HepG2 (cell line): ENCODE measurements around the gene LASP1. TPM values are rescaled to one million over a fixed set of nuclear protein-coding genes. Genes with fewer than 3 reads are reported as not detected.
A peak's percentile ranks its signal among the peaks of the same experiment; 100 is the strongest.

ENCODE experiments used
- ATAC-seq: fragments of 200-7000 bp; cut with Tn5 transposase; 3 replicates; pipeline ENCODE4 v1.9.1; 2020; ENCODE audit warnings: mild to moderate bottlenecking, moderate library complexity
- BruUV-seq: library from RNA; stranded (reverse); fragments of 400-500 nt; replicated peaks from 2 replicates; lab custom pipeline; 2021; lab: Mats Ljungman, UMichigan
- CTCF ChIA-PET: fragments of 300-600 bp; formaldehyde crosslinking; extraction: SDS; loops from one replicate; lab custom pipeline; 2021; ENCODE audit warnings: low total read pairs, inconsistent platforms, low intra/inter-chr PET ratio; lab: Yijun Ruan, JAX
- POLR2A ChIA-PET: fragments of 350-600 bp; sonication (Branson Sonifier 250); formaldehyde crosslinking; loops from one replicate; lab custom pipeline; 2020; ENCODE audit warnings: antibody characterized with exemption, inconsistent platforms; lab: Yijun Ruan, JAX
- DNase-seq: peaks from one replicate; pipeline ENCODE4 v3.0.0-alpha.2; 2015; ENCODE audit warnings: low spot score
- FAIRE-seq: peaks from 3 replicates; lab custom pipeline; 2011; peaks lifted over from hg19 to GRCh38; lab: Jason Lieb, UNC
- H2AFZ ChIP-seq: one replicate; pipeline ENCODE4 v1.6.1; 2011; ENCODE audit warnings: low read length, inconsistent platforms
- H3K27ac ChIP-seq: fragments of 300-600 bp; 3 replicates; pipeline ENCODE4 v1.8.0; 2011; ENCODE audit warnings: mixed run types, mild to moderate bottlenecking, mixed read lengths, low read length, inconsistent platforms; ENCODE audit not compliant: insufficient read depth; ENCODE audit errors: extremely low read length
- H3K27me3 ChIP-seq, 2 experiments: fragments of 200-600 bp in 1 of 2; 2 replicates in 1 of 2; 3 replicates in 1 of 2; pipeline versions ENCODE4 v1.6.0 to v1.8.0; 2011; ENCODE audit warnings: low read length in 2 of 2, mild to moderate bottlenecking in 2 of 2, moderate library complexity in 2 of 2, inconsistent platforms in 1 of 2; ENCODE audit not compliant: insufficient read depth in 2 of 2, control insufficient read depth in 1 of 2
- H3K36me3 ChIP-seq, 2 experiments: fragments of 200-600 bp in 1 of 2; replicated peaks in 1 of 2; 2 replicates in 1 of 2; 3 replicates in 1 of 2; pipeline versions ENCODE4 v1.5.1 to v1.8.0; 2011; ENCODE audit warnings: low read length in 2 of 2, inconsistent platforms in 1 of 2; ENCODE audit not compliant: insufficient read depth in 2 of 2, control insufficient read depth in 1 of 2
- H3K4me1 ChIP-seq: 2 replicates; pipeline ENCODE4 v1.5.1; 2012; ENCODE audit warnings: low read length, inconsistent platforms; ENCODE audit not compliant: insufficient read depth
- H3K4me2 ChIP-seq: 2 replicates; pipeline ENCODE4 v1.6.0; 2011; ENCODE audit warnings: low read depth, low read length, inconsistent platforms
- H3K4me3 ChIP-seq, 3 experiments: fragments of 200-600 bp in 1 of 3; sonication (generic), shearing (Covaris generic) in 1 of 3; replicated peaks in 1 of 3; 2 replicates each; pipeline ENCODE4 v1.5.1; 2011 to 2016; ENCODE audit warnings: low read length in 3 of 3, inconsistent platforms in 2 of 3, low read depth in 2 of 3, mild to moderate bottlenecking in 2 of 3, control low read depth in 1 of 3, mixed read lengths in 1 of 3; ENCODE audit not compliant: insufficient read depth in 1 of 3
- H3K79me2 ChIP-seq: one replicate; pipeline ENCODE4 v1.6.1; 2011; ENCODE audit warnings: low read length, inconsistent platforms; ENCODE audit not compliant: insufficient read depth
- H3K9ac ChIP-seq: 2 replicates; pipeline ENCODE4 v1.6.0; 2011; ENCODE audit warnings: mild to moderate bottlenecking, low read depth, low read length, inconsistent platforms; ENCODE audit not compliant: insufficient read depth
- H3K9me3 ChIP-seq: 2 replicates; pipeline ENCODE4 v1.5.1; 2012; ENCODE audit warnings: mild to moderate bottlenecking, low read length
- H4K20me1 ChIP-seq: 2 replicates; pipeline ENCODE4 v1.6.0; 2011; ENCODE audit warnings: inconsistent platforms, mild to moderate bottlenecking, low read length, moderate library complexity; ENCODE audit not compliant: insufficient read depth
- CERS6 ChIP-seq: sonication (generic); formaldehyde crosslinking; IDR thresholded peaks from 2 replicates; pipeline ENCODE4 v1.5.0; 2020; ENCODE audit warnings: missing genetic modification reagents
- DR1 ChIP-seq: sonication (generic); formaldehyde crosslinking; IDR thresholded peaks from 2 replicates; pipeline ENCODE4 v1.8.0; 2021; ENCODE audit warnings: mild to moderate bottlenecking, missing genetic modification reagents, inconsistent platforms
- GRHL1 ChIP-seq: sonication (generic); formaldehyde crosslinking; conservative IDR thresholded peaks from 2 replicates; pipeline ENCODE4 v1.8.0; 2022; ENCODE audit warnings: missing genetic modification reagents
- HOXA7 ChIP-seq: sonication (generic); formaldehyde crosslinking; IDR thresholded peaks from 2 replicates; pipeline ENCODE4 v1.8.1; 2022; ENCODE audit warnings: mild to moderate bottlenecking, missing genetic modification reagents, moderate library complexity
- NFAT5 ChIP-seq: sonication (generic); formaldehyde crosslinking; IDR thresholded peaks from 2 replicates; pipeline ENCODE4 v1.4.0; 2020; ENCODE audit warnings: missing genetic modification reagents
- RBAK ChIP-seq: sonication (generic); formaldehyde crosslinking; IDR thresholded peaks from 2 replicates; pipeline ENCODE4 v1.5.1; 2020; ENCODE audit warnings: mild to moderate bottlenecking, missing genetic modification reagents
- SAFB2 ChIP-seq: sonication (generic); formaldehyde crosslinking; IDR thresholded peaks from 2 replicates; pipeline ENCODE4 v1.5.1; 2020; ENCODE audit warnings: missing genetic modification reagents, low read depth, mild to moderate bottlenecking, borderline replicate concordance
- ZSCAN30 ChIP-seq: sonication (generic); formaldehyde crosslinking; IDR thresholded peaks from 2 replicates; pipeline ENCODE4 v1.5.0; 2020; ENCODE audit warnings: mild to moderate bottlenecking, missing genetic modification reagents
- ZZZ3 ChIP-seq: sonication (generic); formaldehyde crosslinking; IDR thresholded peaks from 2 replicates; pipeline ENCODE4 v1.4.0; 2020; ENCODE audit warnings: missing genetic modification reagents, mild to moderate bottlenecking, borderline replicate concordance
- WGBS: methylation state at CpG from one replicate; pipeline ENCODE4 v1.1.6; 2017; ENCODE audit warnings: low lambda C conversion rate; 5-methylcytosine and 5-hydroxymethylcytosine counted together
- in situ Hi-C: cut with HindIII; loops from 2 replicates; pipeline ENCODE4 v1.10.0; 2017; ENCODE audit warnings: low pct_unique_long_range_greater_than_20kb; ENCODE audit not compliant: extremely low pct_ligation_motif_present
- intact Hi-C: fragments of 100-400 bp; cut with micrococcal nuclease; formaldehyde crosslinking; loops from one replicate; pipeline ENCODE4 v1.10.0; 2022; ENCODE audit not compliant: unreplicated experiment
- polyA plus RNA-seq, 8 experiments: library from polyadenylated mRNA; depleted of rRNA in 3 of 8; stranded (reverse) in 7 of 8; unstranded in 1 of 8; fragments of >200 nt; fragmentation: Illumina TruSeq in 4 of 8; extraction: Trizol in 4 of 8; gene quantifications; 2 replicates each; pipeline versions ENCODE4 v1.2.1 to v1.2.3, GENCODE V29; 2011 to 2016; ENCODE audit warnings: low read depth in 4 of 8, missing spikeins in 1 of 8, mixed read lengths in 1 of 8; ENCODE audit not compliant: insufficient read depth in 1 of 8
- total RNA-seq, 5 experiments: library from RNA; depleted of rRNA; stranded (reverse); fragments of >200 nt; fragmentation: Illumina TruSeq; extraction: Trizol; gene quantifications; 2 replicates each; pipeline ENCODE4 v1.2.3, GENCODE V29; 2016; ENCODE audit warnings: low read depth in 1 of 5

LASP1 gene
- total and polyA plus RNA-seq, 2 of the 13 experiments (the other 11 are each of a cell fraction or from before 2014, with no cell fraction given): 70.1 to 97.0 TPM

GRCh38 chr17:38891441-38891840, 21.6 kb downstream of the LASP1 start (continued):
- TF ChIP-seq NFAT5 (no peak), DR1 (CRISPR knock-in tag) (no peak), SAFB2 (CRISPR knock-in tag) (no peak)

- peaks cover 54 to 84% of the 10 kb centered on the region in 2 experiments for H3K36me3 ChIP-seq
- no peak overlapping the region for H3K4me2 ChIP-seq
- H2AFZ ChIP-seq: no peak overlapping the region
- intact Hi-C loops: no loop called here
- H4K20me1 ChIP-seq: peaks cover 10% of the 10 kb centered on the region; the same call in 1 of the 2 replicates
- H3K27me3 ChIP-seq: no peaks in the 10 kb centered on the region
- H3K9me3 ChIP-seq: no peaks in the 10 kb centered on the region
- CTCF ChIA-PET: no interaction called here
- POLR2A ChIA-PET: interaction anchor here (0.7 to 1.0 kb wide), 2 partner anchors 22 to 23 kb away, joined by 3 to 4 read pairs; partner anchors contain the start of gene LASP1
- peaks cover 11% of the 10 kb centered on the region for H3K79me2 ChIP-seq
- H3K27ac ChIP-seq: no peak overlapping the region
- TSS peak; percentile 31 for BruUV-seq
- in situ Hi-C loops: no loop called here
- H3K4me3 ChIP-seq: no peak overlapping the region
- H3K9ac ChIP-seq: no peak overlapping the region
- H3K4me1 ChIP-seq: peaks cover 14% of the 10 kb centered on the region
- DNase-seq: no peak
- FAIRE-seq: no peak
- no peak for ATAC-seq
- 84% methylated on average over 4 of the region's 4 CpGs for WGBS
- TF ChIP-seq RBAK (CRISPR knock-in tag): no peak
- TF ChIP-seq HOXA7 (CRISPR knock-in tag): no peak
- no peak for TF ChIP-seq CERS6
- no peak for TF ChIP-seq ZSCAN30
- TF ChIP-seq GRHL1: no peak
- no peak for TF ChIP-seq ZZZ3 (CRISPR knock-in tag)
These were observed 22.2 kb downstream of the LASP1 start for GRCh38 chr17:38892083-38892482.
